Stimulated activated CD4-positive, alpha-beta T cell treated with anti-CD3 and anti-CD28 coated beads, Interleukin-1b, Interleukin-23, amount 100 ng/mL, for 24 hours (primary cell): ENCODE measurements around the gene SYT4.

ENCODE experiments used
- DNase-seq, 4 experiments: peaks; one replicate each; pipeline ENCODE4 v3.0.0-alpha.2; 2020; ENCODE audit warnings: low read depth in 4 of 4, low spot score in 1 of 4

The SYT4 gene

GRCh38 chr18:43222501-43222900 lies 54.8 kb downstream of the SYT4 start:
- no peak for DNase-seq

- DNase-seq = no peak
Measured at GRCh38 chr18:43220691-43221090, 56.6 kb downstream of the SYT4 start.
